ENCODE measurements around the gene ZP3. TPM values are rescaled to one million over a fixed set of nuclear protein-coding genes. Genes with fewer than 3 reads are reported as not detected.
"Not testable (repeated sequence)": the region's sequence is repeated elsewhere in the genome, so short reads cannot be mapped to it uniquely, and the experiment has no call there.

The ZP3 gene
- total RNA-seq, 6 experiments from 2014 or later = 17.5 to 30.4 (median 25.6) TPM

- not testable (repeated sequence) for H3K27ac Mint-ChIP-seq; H3K4me1 Mint-ChIP-seq (ENCODE audit: low read depth); H3K9me3 Mint-ChIP-seq; H3K4me3 Mint-ChIP-seq; H3K27me3 Mint-ChIP-seq (ENCODE audit: insufficient read depth); DNase-seq; H3K36me3 Mint-ChIP-seq (ENCODE audit: low read depth)
These were observed 52.2 kb downstream of the ZP3 start for GRCh38 chr7:76476742-76477474.

DNA sequence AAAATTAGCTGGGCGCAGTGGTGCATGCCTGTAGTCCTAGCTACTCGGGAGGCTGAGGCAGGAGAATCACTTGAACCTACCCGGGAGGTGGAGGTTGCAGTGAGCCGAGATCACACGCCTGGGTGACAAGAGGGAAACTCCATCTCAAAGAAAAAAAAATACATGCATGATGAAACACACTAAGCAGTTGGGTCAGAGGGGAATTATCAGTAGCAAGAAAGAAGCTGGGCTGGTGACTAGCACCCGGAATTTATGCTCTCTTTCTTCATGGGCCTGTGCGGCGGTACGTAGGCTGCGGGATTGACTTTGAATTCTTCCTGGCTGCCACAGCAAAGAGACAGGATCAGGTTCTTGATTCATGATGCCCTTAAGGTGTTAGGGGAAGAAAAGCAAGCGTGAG is 54.9 kb downstream of the ZP3 start:
- not testable (repeated sequence) for H3K27me3 Mint-ChIP-seq (ENCODE audit: insufficient read depth); DNase-seq; H3K27ac Mint-ChIP-seq; H3K4me1 Mint-ChIP-seq (ENCODE audit: low read depth); H3K4me3 Mint-ChIP-seq; H3K36me3 Mint-ChIP-seq (ENCODE audit: low read depth); H3K9me3 Mint-ChIP-seq

GRCh38 chr7:76480403-76481253 is 55.9 kb downstream of the ZP3 start:
- H3K4me1 Mint-ChIP-seq (ENCODE audit: low read depth); H3K27ac Mint-ChIP-seq; H3K27me3 Mint-ChIP-seq (ENCODE audit: insufficient read depth); H3K36me3 Mint-ChIP-seq (ENCODE audit: low read depth); H3K9me3 Mint-ChIP-seq; H3K4me3 Mint-ChIP-seq; DNase-seq: not testable (repeated sequence)

DNA sequence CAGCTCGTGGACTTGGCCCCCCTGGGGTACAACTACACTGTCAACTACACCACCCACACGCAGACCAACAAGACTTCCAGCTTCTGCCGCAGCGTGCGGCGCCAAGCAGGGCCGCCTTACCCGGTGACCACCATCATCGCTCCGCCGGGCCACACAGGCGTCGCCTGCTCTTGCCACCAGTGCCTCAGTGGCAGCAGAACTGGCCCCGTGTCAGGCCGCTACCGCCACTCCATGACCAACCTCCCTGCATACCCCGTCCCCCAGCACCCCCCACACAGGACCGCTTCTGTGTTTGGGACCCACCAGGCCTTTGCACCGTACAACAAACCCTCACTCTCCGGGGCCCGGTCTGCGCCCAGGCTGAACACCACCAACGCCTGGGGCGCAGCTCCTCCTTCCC is 57.9 kb downstream of the ZP3 start:
- H3K9me3 Mint-ChIP-seq; H3K36me3 Mint-ChIP-seq (ENCODE audit: low read depth); H3K27me3 Mint-ChIP-seq (ENCODE audit: insufficient read depth); DNase-seq; H3K4me3 Mint-ChIP-seq; H3K27ac Mint-ChIP-seq; H3K4me1 Mint-ChIP-seq (ENCODE audit: low read depth): not testable (repeated sequence)

GRCh38 chr7:76483081-76483480 is 58.3 kb downstream of the ZP3 start:
- not testable (repeated sequence) for H3K9me3 Mint-ChIP-seq

DNA sequence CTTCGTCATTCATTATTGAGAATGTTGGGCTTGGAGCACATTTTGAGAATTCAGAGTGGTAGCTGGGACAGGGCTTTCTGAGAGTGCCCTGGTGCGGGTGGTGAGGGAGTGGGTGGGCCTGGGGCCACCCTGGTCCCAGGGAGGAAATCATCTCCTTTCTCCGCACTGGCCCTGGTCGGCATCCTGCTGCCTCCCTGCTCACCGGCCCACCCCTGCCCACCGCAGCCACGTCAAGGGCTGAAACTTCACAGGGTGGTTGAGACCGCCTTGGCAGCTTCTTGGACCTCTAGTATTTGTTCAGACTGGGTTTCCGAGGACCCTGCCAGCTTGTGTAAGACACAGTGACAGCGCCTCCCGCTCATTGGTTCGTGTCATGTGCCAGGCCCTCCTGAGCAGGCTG is 59.7 kb downstream of the ZP3 start:
- H3K36me3 Mint-ChIP-seq (ENCODE audit: low read depth); H3K4me3 Mint-ChIP-seq; H3K27ac Mint-ChIP-seq; H3K9me3 Mint-ChIP-seq; H3K27me3 Mint-ChIP-seq (ENCODE audit: insufficient read depth); H3K4me1 Mint-ChIP-seq (ENCODE audit: low read depth); DNase-seq: not testable (repeated sequence)

More at GRCh38 chr7:76483081-76483480, 58.3 kb downstream of the ZP3 start:
- not testable (repeated sequence) for H3K4me1 Mint-ChIP-seq (ENCODE audit: low read depth); H3K27me3 Mint-ChIP-seq (ENCODE audit: insufficient read depth); H3K4me3 Mint-ChIP-seq; H3K27ac Mint-ChIP-seq; DNase-seq; H3K36me3 Mint-ChIP-seq (ENCODE audit: low read depth)

DNA sequence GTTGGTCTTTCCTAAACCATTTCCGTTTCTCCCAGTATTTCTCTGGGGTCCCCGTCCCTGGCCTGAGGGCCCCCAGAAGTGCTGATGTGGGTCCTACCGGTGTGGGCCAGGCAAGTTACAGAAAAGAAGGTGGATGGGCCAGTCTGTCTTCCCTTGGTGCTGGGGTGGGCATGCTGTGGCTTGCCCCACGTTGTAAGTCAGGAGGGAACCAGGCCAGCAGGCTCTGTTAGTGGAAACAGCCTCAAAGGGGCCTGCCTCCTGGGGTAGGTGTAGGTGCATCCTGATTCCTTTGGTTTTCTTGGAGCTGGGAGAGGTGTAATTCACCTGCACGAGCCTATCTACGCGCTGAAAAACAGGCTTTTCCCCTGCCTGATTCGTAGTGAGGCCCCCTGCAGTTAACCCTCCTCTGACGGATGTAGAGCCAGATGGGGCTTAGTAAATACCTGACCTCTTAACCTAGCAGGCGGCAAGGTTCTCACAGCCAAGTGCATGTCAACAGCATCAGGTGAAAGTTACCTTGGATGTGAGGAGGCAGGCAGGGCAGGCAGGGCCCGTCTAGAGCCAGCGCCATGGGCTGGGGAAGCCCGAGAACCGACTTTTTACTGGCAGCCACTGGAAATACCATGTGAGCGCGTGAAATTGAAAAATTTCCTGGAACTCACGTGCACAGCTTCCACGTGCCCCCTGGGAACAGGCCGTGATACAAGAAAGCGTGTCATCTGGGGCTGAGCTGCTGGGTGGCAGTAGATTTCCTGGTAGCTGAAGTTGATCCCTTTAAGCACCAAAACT is 61.3 kb downstream of the ZP3 start:
- not testable (repeated sequence) for H3K36me3 Mint-ChIP-seq (ENCODE audit: low read depth); H3K27ac Mint-ChIP-seq; H3K9me3 Mint-ChIP-seq; H3K4me3 Mint-ChIP-seq; H3K27me3 Mint-ChIP-seq (ENCODE audit: insufficient read depth); H3K4me1 Mint-ChIP-seq (ENCODE audit: low read depth); DNase-seq

DNA sequence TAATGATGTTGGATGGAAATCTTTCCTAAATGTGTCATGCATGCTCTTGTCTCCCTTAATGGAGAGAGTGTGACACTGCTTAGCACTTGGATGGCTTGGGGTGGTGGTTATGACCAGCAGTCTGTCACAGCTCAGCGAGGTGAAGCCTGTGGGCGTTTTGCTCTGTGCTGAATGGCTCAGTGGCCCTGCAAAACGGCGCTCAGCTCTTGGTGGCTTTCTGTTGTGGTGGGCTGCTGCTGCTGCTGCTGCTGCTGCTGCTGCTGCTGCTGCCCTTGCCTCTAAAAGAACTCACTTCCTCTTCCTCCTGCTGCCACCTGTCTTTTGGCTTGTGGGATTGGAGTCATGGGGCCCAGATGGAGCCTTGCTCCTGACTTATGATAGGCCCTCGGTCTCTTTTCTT is 61.9 kb downstream of the ZP3 start:
- H3K27ac Mint-ChIP-seq; H3K9me3 Mint-ChIP-seq; H3K36me3 Mint-ChIP-seq (ENCODE audit: low read depth); DNase-seq; H3K4me1 Mint-ChIP-seq (ENCODE audit: low read depth); H3K4me3 Mint-ChIP-seq; H3K27me3 Mint-ChIP-seq (ENCODE audit: insufficient read depth): not testable (repeated sequence)

DNA sequence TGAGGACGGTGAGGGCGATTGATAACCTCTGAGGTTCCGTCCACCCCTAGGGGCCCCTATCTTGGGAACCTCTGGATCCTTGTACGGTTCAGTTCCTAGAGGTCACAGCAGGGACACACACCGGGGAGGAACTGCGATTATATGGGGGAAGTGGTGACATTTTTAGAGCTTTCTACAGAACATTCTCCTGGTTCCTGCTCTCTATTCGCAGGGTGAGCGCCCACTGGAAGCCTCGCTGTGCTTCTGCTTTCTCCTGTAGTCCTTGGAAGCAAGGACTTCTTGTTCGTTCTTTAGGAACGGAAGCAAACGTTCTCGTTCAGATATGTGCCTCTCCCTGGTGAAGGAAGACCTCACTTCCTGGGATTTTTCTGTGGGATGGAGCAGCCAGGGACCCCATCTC is 63.2 kb downstream of the ZP3 start:
- not testable (repeated sequence) for H3K27ac Mint-ChIP-seq; H3K27me3 Mint-ChIP-seq (ENCODE audit: insufficient read depth); H3K4me3 Mint-ChIP-seq; H3K36me3 Mint-ChIP-seq (ENCODE audit: low read depth); DNase-seq; H3K4me1 Mint-ChIP-seq (ENCODE audit: low read depth); H3K9me3 Mint-ChIP-seq

Other genes with a start within 250 kb of the ZP3 start
- under 1 TPM in 5 of 6 experiments, not detected in 1; 0.09 to 0.23 (median 0.18) TPM for gene SRRM3, start 223.1 kb upstream of the ZP3 start, total RNA-seq (2021; fragmentation: NEBNext Ultra II Directional; extraction: Animal tissue kit (Norgen Biotek cat#: 25700))
- gene HSPB1, start 122.3 kb upstream of the ZP3 start, total RNA-seq (2021; fragmentation: NEBNext Ultra II Directional; extraction: Animal tissue kit (Norgen Biotek cat#: 25700)) = 1,000 to 10,000 TPM; 1,016 to 1,211 (median 1,126) TPM
- gene YWHAG, start 66.0 kb upstream of the ZP3 start, total RNA-seq (2021; fragmentation: NEBNext Ultra II Directional; extraction: Animal tissue kit (Norgen Biotek cat#: 25700)) = 100 to 1,000 TPM; 171 to 210 (median 180) TPM
- gene SSC4D, start 15.3 kb upstream of the ZP3 start, total RNA-seq (2021; fragmentation: NEBNext Ultra II Directional; extraction: Animal tissue kit (Norgen Biotek cat#: 25700)) = 1 to 10 TPM in 1 of 6 experiments, under 1 TPM in 5; 0.23 to 1.1 (median 0.51) TPM
- gene DTX2, start 36.8 kb downstream of the ZP3 start, total RNA-seq (2021; fragmentation: NEBNext Ultra II Directional; extraction: Animal tissue kit (Norgen Biotek cat#: 25700)) = 10 to 100 TPM; 11.1 to 15.6 (median 12.9) TPM
- gene UPK3B, start 85.6 kb downstream of the ZP3 start, total RNA-seq (2021; fragmentation: NEBNext Ultra II Directional; extraction: Animal tissue kit (Norgen Biotek cat#: 25700)) = under 1 TPM in 1 of 6 experiments, not detected in 5; 0.41 TPM
- gene SPDYE16, start 118.3 kb downstream of the ZP3 start, total RNA-seq (2021; fragmentation: NEBNext Ultra II Directional; extraction: Animal tissue kit (Norgen Biotek cat#: 25700)) = under 1 TPM in 1 of 6 experiments, not detected in 5; 0.07 TPM
- 10 to 100 TPM; 31.0 to 42.9 (median 37.1) TPM for gene POMZP3, start 202.3 kb downstream of the ZP3 start, total RNA-seq (2021; fragmentation: NEBNext Ultra II Directional; extraction: Animal tissue kit (Norgen Biotek cat#: 25700))

All from HFFc6 (cell line).